Pons (tissue), 1 donor: ENCODE data around the gene CAMK1D.
"Not testable (repeated sequence)": the region's sequence is repeated elsewhere in the genome, so short reads cannot be mapped to it uniquely, and the experiment has no call there.

Experiments used
- DNase-seq: peaks from one replicate; pipeline ENCODE4 v3.0.0-alpha.2; 2016; ENCODE audit warnings: low spot score

The CAMK1D gene

GRCh38 chr10:12854988-12855387, 505.6 kb downstream of the CAMK1D start:
- no peak for DNase-seq

- DNase-seq: no peak
Measured at GRCh38 chr10:12862459-12862858, 513.1 kb downstream of the CAMK1D start.

- DNase-seq: not testable (repeated sequence)
Measured at GRCh38 chr10:12865515-12865914, 516.2 kb downstream of the CAMK1D start.

- DNase-seq: no peak
Measured at GRCh38 chr10:12868229-12868628, 518.9 kb downstream of the CAMK1D start.

GRCh38 chr10:12869427-12869826, 520.1 kb downstream of the CAMK1D start:
- DNase-seq: no peak

- DNase-seq: no peak
Measured at GRCh38 chr10:12872577-12872976, 523.2 kb downstream of the CAMK1D start.

GRCh38 chr10:12873172-12873571, 523.8 kb downstream of the CAMK1D start:
- no peak for DNase-seq

GRCh38 chr10:12874501-12874900, 525.2 kb downstream of the CAMK1D start:
- DNase-seq: no peak

GRCh38 chr10:12875100-12875499, 525.8 kb downstream of the CAMK1D start:
- no peak for DNase-seq

- peak; percentile 2 for DNase-seq
Measured at GRCh38 chr10:12876266-12876665, 526.9 kb downstream of the CAMK1D start.

- DNase-seq: no peak
Measured at GRCh38 chr10:12877150-12877549, 527.8 kb downstream of the CAMK1D start.

- DNase-seq: no peak
Measured at GRCh38 chr10:12880423-12880822, 531.1 kb downstream of the CAMK1D start.

- DNase-seq: no peak
Measured at GRCh38 chr10:12884851-12885250, 535.5 kb downstream of the CAMK1D start.
